Activated naive CD4-positive, alpha-beta T cell treated with anti-CD3 and anti-CD28 coated beads for 36 hours (primary cell): ENCODE measurements around the gene TP53I13. TPM values are rescaled to one million over a fixed set of nuclear protein-coding genes. Genes with fewer than 3 reads are reported as not detected.

ENCODE experiments used
- CTCF ChIA-PET: fragments of 350-600 bp; sonication (Branson Sonifier 250); formaldehyde crosslinking; loops from one replicate; lab custom pipeline; 2021; ENCODE audit warnings: antibody characterized with exemption; lab: Charles Lee
- DNase-seq: peaks from one replicate; pipeline ENCODE4 v3.0.0-alpha.2; 2020
- H3K27ac Mint-ChIP-seq: one replicate; pipeline ENCODE4 v1.8.0; 2021; ENCODE audit warnings: mild to moderate bottlenecking, mixed read lengths
- H3K27me3 Mint-ChIP-seq: one replicate; pipeline ENCODE4 v1.8.0; 2021; ENCODE audit warnings: low read depth, mixed read lengths
- H3K36me3 Mint-ChIP-seq: one replicate; pipeline ENCODE4 v1.8.0; 2021; ENCODE audit warnings: low read depth, mixed read lengths
- H3K4me1 Mint-ChIP-seq: one replicate; pipeline ENCODE4 v1.8.0; 2021; ENCODE audit warnings: low read depth, mixed read lengths
- H3K4me3 Mint-ChIP-seq: one replicate; pipeline ENCODE4 v1.8.0; 2021; ENCODE audit warnings: mild to moderate bottlenecking, moderate library complexity, mixed read lengths
- H3K9me3 Mint-ChIP-seq: one replicate; pipeline ENCODE4 v1.8.0; 2021; ENCODE audit warnings: mixed read lengths
- intact Hi-C: fragments of 100-400 bp; cut with micrococcal nuclease; formaldehyde crosslinking; loops from one replicate; pipeline ENCODE4 v1.15.1; 2023
- total RNA-seq, 2 experiments: library from RNA; stranded (reverse); gene quantifications; one replicate each; pipeline ENCODE4 v1.2.3, GENCODE V29; 2021

TP53I13 gene
- total RNA-seq, 2 experiments from 2014 or later = 30.9 to 37.2 TPM

- no peaks in the 10 kb centered on the region for H3K27me3 Mint-ChIP-seq
- H3K36me3 Mint-ChIP-seq = peaks cover 8% of the 10 kb centered on the region
- no peak for DNase-seq
- H3K4me1 Mint-ChIP-seq = peaks cover 12% of the 10 kb centered on the region
- CTCF ChIA-PET = interaction anchor here (0.9 to 3.7 kb wide), 9 partner anchors 9 to 200 kb away, joined by 3 to 20 read pairs (median 4); partner anchors contain the start of gene ANKRD13B
- H3K27ac Mint-ChIP-seq = no peak overlapping the region
- no peaks in the 10 kb centered on the region for H3K9me3 Mint-ChIP-seq
- H3K4me3 Mint-ChIP-seq = peak overlapping the region; percentile 79
- intact Hi-C loops = loop anchor here (1.0 to 10.0 kb wide), 5 partner anchors 193 to 845 kb away; partner anchors contain the start of genes NEK8, SSH2 and TLCD1
These were observed 897 bp downstream of the TP53I13 start for GRCh38 chr17:29569245-29569950.

- H3K27me3 Mint-ChIP-seq = no peaks in the 10 kb centered on the region
- H3K9me3 Mint-ChIP-seq = no peaks in the 10 kb centered on the region
- H3K36me3 Mint-ChIP-seq = peaks cover 8% of the 10 kb centered on the region
- H3K4me1 Mint-ChIP-seq = peaks cover 10% of the 10 kb centered on the region
- intact Hi-C loops = no loop called here
- H3K4me3 Mint-ChIP-seq = no peak overlapping the region
- DNase-seq = no peak
- H3K27ac Mint-ChIP-seq = no peak overlapping the region
- CTCF ChIA-PET = interaction anchor here (1.1 to 3.7 kb wide), 5 partner anchors 10 to 201 kb away, joined by 3 to 20 read pairs (median 11); partner anchors contain the start of gene ANKRD13B
These were observed 2.0 kb downstream of the TP53I13 start for GRCh38 chr17:29570521-29570920.

- Mint-ChIP-seq H3K9me3 (no peaks in the 10 kb centered on the region), H3K4me1 (peaks cover 5% of the 10 kb centered on the region), H3K27me3 (no peaks in the 10 kb centered on the region), H3K27ac (no peak overlapping the region), H3K4me3 (no peak overlapping the region), H3K36me3 (peaks cover 8% of the 10 kb centered on the region)
- CTCF ChIA-PET = interaction anchor here (0.6 to 2.6 kb wide), 6 partner anchors 9 to 208 kb away, joined by 3 to 14 read pairs (median 4); partner anchors contain the start of gene ANKRD13B
- DNase-seq = no peak
- intact Hi-C loops = no loop called here
These were observed 3.0 kb downstream of the TP53I13 start for GRCh38 chr17:29571486-29571882.

DNA sequence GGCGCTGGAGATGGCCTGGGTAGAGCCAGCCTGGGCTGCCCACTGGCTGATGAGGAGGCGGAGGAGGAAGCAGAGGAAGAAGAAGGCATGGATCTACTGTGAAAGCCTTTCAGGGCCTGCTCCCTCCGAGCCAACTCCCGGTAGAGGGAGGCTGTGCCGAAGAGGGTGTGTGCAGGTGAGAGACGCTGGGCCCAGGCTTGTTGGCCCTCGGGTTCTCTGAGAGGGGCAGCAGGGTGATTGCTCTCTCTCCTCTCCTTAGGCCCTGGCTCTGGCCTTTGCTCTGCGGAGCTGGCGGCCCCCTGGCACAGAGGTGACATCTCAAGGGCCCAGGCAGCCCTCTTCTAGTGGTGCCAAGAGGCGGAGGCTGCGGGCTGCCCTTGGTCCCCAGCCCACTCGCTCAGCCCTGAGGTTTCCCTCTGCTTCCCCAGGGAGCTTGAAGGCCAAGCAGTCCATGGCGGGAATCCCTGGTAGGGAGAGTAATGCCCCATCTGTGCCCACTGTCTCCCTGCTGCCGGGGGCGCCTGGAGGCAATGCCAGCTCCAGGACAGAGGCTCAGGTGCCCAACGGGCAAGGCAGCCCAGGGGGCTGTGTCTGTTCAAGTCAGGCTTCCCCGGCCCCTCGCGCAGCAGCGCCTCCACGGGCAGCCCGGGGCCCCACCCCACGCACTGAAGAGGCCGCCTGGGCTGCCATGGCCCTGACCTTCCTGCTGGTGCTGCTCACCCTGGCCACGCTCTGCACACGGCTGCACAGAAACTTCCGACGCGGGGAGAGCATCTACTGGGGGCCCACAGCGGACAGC, 3.6 kb downstream of the TP53I13 start:
- DNase-seq = no peak
- no peaks in the 10 kb centered on the region for H3K9me3 Mint-ChIP-seq
- intact Hi-C loops = no loop called here
- CTCF ChIA-PET = interaction anchor here (0.6 to 2.6 kb wide), 5 partner anchors 10 to 207 kb away, joined by 3 to 14 read pairs (median 3); partner anchors contain the start of gene ANKRD13B
- peaks cover 5% of the 10 kb centered on the region for H3K4me1 Mint-ChIP-seq
- no peak overlapping the region for H3K4me3 Mint-ChIP-seq
- H3K27me3 Mint-ChIP-seq = no peaks in the 10 kb centered on the region
- H3K27ac Mint-ChIP-seq = no peak overlapping the region
- H3K36me3 Mint-ChIP-seq = peaks cover 8% of the 10 kb centered on the region

GRCh38 chr17:29572691-29573557, 4.4 kb downstream of the TP53I13 start:
- intact Hi-C loops = no loop called here
- Mint-ChIP-seq H3K27me3 (no peaks in the 10 kb centered on the region), H3K27ac (no peak overlapping the region), H3K9me3 (no peaks in the 10 kb centered on the region), H3K4me1 (peaks cover 5% of the 10 kb centered on the region), H3K36me3 (peaks cover 12% of the 10 kb centered on the region), H3K4me3 (no peak overlapping the region)
- peak; percentile 55 for DNase-seq
- CTCF ChIA-PET = interaction anchor here (0.6 to 2.6 kb wide), 6 partner anchors 9 to 203 kb away, joined by 3 to 14 read pairs (median 4); partner anchors contain the start of gene ANKRD13B

GRCh38 chr17:29573558-29573869, 5.0 kb downstream of the TP53I13 start:
- H3K36me3 Mint-ChIP-seq = peaks cover 16% of the 10 kb centered on the region
- no peaks in the 10 kb centered on the region for H3K27me3 Mint-ChIP-seq
- no peak overlapping the region for H3K27ac Mint-ChIP-seq
- intact Hi-C loops = no loop called here
- CTCF ChIA-PET = interaction anchor here (0.6 to 2.6 kb wide), 5 partner anchors 8 to 203 kb away, joined by 3 to 14 read pairs (median 4); partner anchors contain the start of gene ANKRD13B
- H3K4me3 Mint-ChIP-seq = no peak overlapping the region
- no peaks in the 10 kb centered on the region for H3K9me3 Mint-ChIP-seq
- H3K4me1 Mint-ChIP-seq = peaks cover 5% of the 10 kb centered on the region
- DNase-seq = no peak

DNA sequence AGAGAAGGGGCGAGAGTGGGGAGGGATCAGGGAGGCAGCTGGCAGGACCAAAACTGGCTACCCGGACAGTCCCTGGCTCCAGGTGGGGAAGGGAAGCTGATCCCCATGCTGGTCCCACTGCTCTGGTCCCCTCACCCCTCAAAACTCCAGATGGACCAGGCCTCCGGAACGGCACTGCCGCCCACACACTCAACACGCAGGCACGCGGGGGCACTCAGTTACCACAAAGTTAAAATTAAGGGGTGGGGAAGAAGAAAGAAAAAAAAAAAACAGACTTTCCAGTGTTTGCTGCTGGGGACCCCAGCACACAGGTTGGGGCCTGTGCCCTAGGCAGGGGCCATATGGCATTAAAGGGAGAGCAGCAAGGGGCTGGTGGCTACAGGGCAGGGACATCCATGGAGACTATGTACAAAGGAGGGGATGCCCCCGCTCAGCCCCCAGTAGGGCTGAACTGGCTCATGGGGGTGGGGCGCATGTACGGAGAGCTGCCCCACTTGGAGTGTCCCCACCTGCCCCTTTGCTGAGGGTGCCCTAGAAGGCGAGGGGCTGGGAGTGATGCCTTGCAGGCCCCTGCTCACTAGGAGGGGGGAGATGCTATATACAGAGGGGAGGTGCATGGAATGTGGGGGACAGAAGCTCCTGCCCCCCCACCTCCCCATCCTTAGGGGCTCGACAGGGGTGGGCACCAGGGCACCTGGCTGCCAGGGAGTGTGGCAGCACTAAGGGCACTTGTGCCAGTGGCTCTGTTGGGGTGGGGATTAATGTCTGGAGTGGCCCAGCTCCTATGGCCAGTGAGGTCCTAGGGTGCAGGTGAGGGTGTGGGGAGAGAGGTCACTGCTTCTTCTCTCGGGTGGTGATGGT, 5.6 kb downstream of the TP53I13 start:
- intact Hi-C loops = no loop called here
- H3K4me1 Mint-ChIP-seq = peaks cover 3% of the 10 kb centered on the region
- H3K27me3 Mint-ChIP-seq = no peaks in the 10 kb centered on the region
- CTCF ChIA-PET = interaction anchor here (0.6 to 2.6 kb wide), 8 partner anchors 8 to 204 kb away, joined by 3 to 14 read pairs (median 4); partner anchors contain the start of gene ANKRD13B
- no peak overlapping the region for H3K4me3 Mint-ChIP-seq
- DNase-seq = no peak
- H3K36me3 Mint-ChIP-seq = peaks cover 16% of the 10 kb centered on the region
- H3K27ac Mint-ChIP-seq = no peak overlapping the region
- no peaks in the 10 kb centered on the region for H3K9me3 Mint-ChIP-seq

GRCh38 chr17:29574732-29575510, 6.4 kb downstream of the TP53I13 start:
- no peaks in the 10 kb centered on the region for H3K9me3 Mint-ChIP-seq
- CTCF ChIA-PET = interaction anchor here (0.6 to 7.7 kb wide), 6 partner anchors 9 to 205 kb away, joined by 3 to 56 read pairs (median 4); partner anchors contain the start of gene ANKRD13B
- no peak overlapping the region for H3K4me3 Mint-ChIP-seq
- peaks cover 2% of the 10 kb centered on the region for H3K4me1 Mint-ChIP-seq
- no peak overlapping the region for H3K27ac Mint-ChIP-seq
- peaks cover 19% of the 10 kb centered on the region for H3K36me3 Mint-ChIP-seq
- no peaks in the 10 kb centered on the region for H3K27me3 Mint-ChIP-seq
- intact Hi-C loops = no loop called here
- no peak for DNase-seq

DNA sequence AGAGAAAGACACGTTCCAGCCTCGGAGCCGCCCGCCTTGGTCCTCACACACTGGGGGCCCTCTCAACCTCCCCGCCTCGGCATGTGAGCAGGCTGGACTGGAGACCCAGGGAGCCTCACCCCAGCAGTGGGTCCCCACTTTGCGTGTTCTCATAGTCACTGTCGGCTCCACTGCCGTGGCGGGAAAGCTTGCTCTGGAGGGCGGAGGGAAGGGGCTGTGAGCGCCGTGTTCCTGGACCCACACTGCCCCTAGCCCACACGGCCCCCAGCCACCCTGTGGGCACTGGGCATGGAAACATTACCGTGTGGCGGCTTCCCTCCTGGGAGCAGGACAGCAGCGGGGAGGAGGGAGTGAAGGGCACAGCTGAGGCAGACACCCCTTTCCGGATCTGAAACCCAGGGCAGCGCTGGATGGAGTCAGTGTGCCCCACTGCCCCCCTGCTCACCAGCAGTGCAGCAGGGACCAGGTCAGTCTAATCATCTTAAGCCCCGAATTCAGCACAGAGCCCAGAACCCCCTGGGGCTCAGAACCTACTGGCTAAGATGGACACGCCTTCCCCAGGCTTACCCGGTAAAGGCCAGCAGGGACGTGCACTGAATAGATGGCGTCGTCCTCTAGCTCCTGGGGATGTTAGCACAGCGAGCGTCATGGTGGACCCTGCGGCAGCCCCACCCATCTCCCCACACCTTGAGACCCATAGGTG, 7.2 kb downstream of the TP53I13 start:
- Mint-ChIP-seq H3K27ac (no peak overlapping the region), H3K4me1 (peaks cover 8% of the 10 kb centered on the region), H3K36me3 (peaks cover 24% of the 10 kb centered on the region), H3K27me3 (no peaks in the 10 kb centered on the region), H3K4me3 (no peak overlapping the region), H3K9me3 (peaks cover 2% of the 10 kb centered on the region)
- CTCF ChIA-PET = interaction anchor here (0.6 to 7.7 kb wide), 4 partner anchors 9 to 206 kb away, joined by 3 to 56 read pairs (median 5); partner anchors contain the start of gene ANKRD13B
- no peak for DNase-seq
- intact Hi-C loops = no loop called here
